Trophoblast cell (in vitro differentiated cells and primary cell): Measurements from ENCODE around the gene ZNF423.

Experiments used
- DNase-seq, 2 donors: peaks; one replicate each; pipeline ENCODE4 v3.0.0-alpha.2; 2016
- H2AFZ ChIP-seq: 2 replicates; pipeline ENCODE4 v1.6.1; 2013; ENCODE audit warnings: low read length, moderate library complexity, mild to moderate bottlenecking; ENCODE audit not compliant: insufficient read depth, poor library complexity
- H2AK5ac ChIP-seq: 2 replicates; pipeline ENCODE4 v1.6.1; 2013; ENCODE audit warnings: mild to moderate bottlenecking, low read length
- H2BK120ac ChIP-seq: 2 replicates; pipeline ENCODE4 v1.6.1; 2013; ENCODE audit warnings: low read length, mild to moderate bottlenecking, moderate library complexity; ENCODE audit not compliant: insufficient read depth, poor library complexity
- H2BK12ac ChIP-seq: 2 replicates; pipeline ENCODE4 v1.6.1; 2013; ENCODE audit warnings: mild to moderate bottlenecking, low read length, moderate library complexity
- H2BK5ac ChIP-seq: 2 replicates; pipeline ENCODE4 v1.6.1; 2013; ENCODE audit warnings: low read length, low read depth, moderate library complexity, mild to moderate bottlenecking; ENCODE audit not compliant: poor library complexity
- H3K14ac ChIP-seq: 2 replicates; pipeline ENCODE4 v1.6.1; 2013; ENCODE audit warnings: mild to moderate bottlenecking, low read length
- H3K18ac ChIP-seq: 2 replicates; pipeline ENCODE4 v1.6.1; 2013; ENCODE audit warnings: mild to moderate bottlenecking, low read length
- H3K23ac ChIP-seq: 2 replicates; pipeline ENCODE4 v1.6.1; 2013; ENCODE audit warnings: low read length
- H3K27ac ChIP-seq: 2 replicates; pipeline ENCODE4 v1.5.1; 2013; ENCODE audit warnings: low read depth, mild to moderate bottlenecking, inconsistent platforms, low read length, moderate library complexity
- H3K27me3 ChIP-seq: 2 replicates; pipeline ENCODE4 v1.6.1; 2013; ENCODE audit warnings: inconsistent platforms, mild to moderate bottlenecking, low read length, moderate library complexity; ENCODE audit not compliant: insufficient read depth
- H3K36me3 ChIP-seq, 2 experiments: 1 replicate in 1 of 2; 2 replicates in 1 of 2; pipeline ENCODE4 v1.6.1; 2013; ENCODE audit warnings: low read length in 2 of 2, mild to moderate bottlenecking in 2 of 2, moderate library complexity in 1 of 2; ENCODE audit not compliant: insufficient read depth in 2 of 2, control insufficient read depth in 1 of 2
- H3K4ac ChIP-seq: 2 replicates; pipeline ENCODE4 v1.6.1; 2013; ENCODE audit warnings: low read depth, mild to moderate bottlenecking, low read length, moderate library complexity
- H3K4me1 ChIP-seq, 2 experiments: 1 replicate in 1 of 2; 2 replicates in 1 of 2; pipeline ENCODE4 v1.6.1; 2013; ENCODE audit warnings: low read length in 2 of 2, mild to moderate bottlenecking in 2 of 2, moderate library complexity in 1 of 2; ENCODE audit not compliant: insufficient read depth in 2 of 2, control insufficient read depth in 1 of 2
- H3K4me2 ChIP-seq: 2 replicates; pipeline ENCODE4 v1.6.1; 2013; ENCODE audit warnings: inconsistent platforms, mild to moderate bottlenecking, low read length, moderate library complexity
- H3K4me3 ChIP-seq: 2 replicates; pipeline ENCODE4 v1.5.1; 2013; ENCODE audit warnings: mild to moderate bottlenecking, low read depth, low read length, inconsistent platforms
- H3K79me1 ChIP-seq: one replicate; pipeline ENCODE4 v1.6.1; 2013; ENCODE audit warnings: low read length
- H3K79me2 ChIP-seq: 2 replicates; pipeline ENCODE4 v1.6.1; 2013; ENCODE audit warnings: low read length, mild to moderate bottlenecking; ENCODE audit not compliant: control insufficient read depth, insufficient read depth, poor library complexity
- H3K9ac ChIP-seq: 2 replicates; pipeline ENCODE4 v1.6.1; 2013; ENCODE audit warnings: mild to moderate bottlenecking, low read length
- H3K9me3 ChIP-seq: 2 replicates; pipeline ENCODE4 v1.6.1; 2013; ENCODE audit warnings: low read depth, mild to moderate bottlenecking, control low read depth, inconsistent platforms, low read length; ENCODE audit not compliant: insufficient read depth
- H4K12ac ChIP-seq: 2 replicates; pipeline ENCODE4 v1.6.1; 2013; ENCODE audit warnings: low read depth, mild to moderate bottlenecking, low read length, moderate library complexity
- H4K8ac ChIP-seq: 2 replicates; pipeline ENCODE4 v1.6.1; 2013; ENCODE audit warnings: low read depth, mild to moderate bottlenecking, low read length, moderate library complexity
- H4K91ac ChIP-seq: one replicate; pipeline ENCODE4 v1.6.1; 2013; ENCODE audit warnings: low read depth, mild to moderate bottlenecking, low read length, moderate library complexity
- WGBS: extraction: QIAGEN DNeasy Blood & Tissue Kit; methylation state at CpG from one replicate; pipeline ENCODE4 v1.1.7; 2013; ENCODE audit warnings: missing lambda C conversion rate; ENCODE audit not compliant: insufficient read length, insufficient coverage; ENCODE audit errors: extremely low coverage; 5-methylcytosine and 5-hydroxymethylcytosine counted together

ZNF423 gene

GRCh38 chr16:49462362-49462988 is 393.4 kb downstream of the ZNF423 start:
- Histone ChIP-seq H2AK5ac (no peak overlapping the region), H3K18ac (no peak overlapping the region), H2AFZ (no peak overlapping the region), H3K9ac (no peak overlapping the region), H2BK12ac (no peak overlapping the region), H3K27ac (no peak overlapping the region), H3K4me2 (no peak overlapping the region), H2BK120ac (no peak overlapping the region), H4K8ac (no peak overlapping the region), H3K79me1 (no peaks in the 10 kb centered on the region), H3K4me3 (no peak overlapping the region), H3K4ac (no peak overlapping the region), H3K79me2 (no peaks in the 10 kb centered on the region), H3K9me3 (peaks cover 2% of the 10 kb centered on the region), H3K14ac (no peak overlapping the region), H2BK5ac (no peak overlapping the region), H4K12ac (no peak overlapping the region), H3K23ac (no peak overlapping the region), H3K4me1 (peaks cover 5% of the 10 kb centered on the region in 2 experiments), H4K91ac (no peak overlapping the region), H3K36me3 (no peaks in the 10 kb centered on the region), H3K27me3 (peaks cover 6% of the 10 kb centered on the region)
- no CpG with 5 or more reads among the region's 8 CpGs for WGBS
- DNase-seq: no peak

DNA sequence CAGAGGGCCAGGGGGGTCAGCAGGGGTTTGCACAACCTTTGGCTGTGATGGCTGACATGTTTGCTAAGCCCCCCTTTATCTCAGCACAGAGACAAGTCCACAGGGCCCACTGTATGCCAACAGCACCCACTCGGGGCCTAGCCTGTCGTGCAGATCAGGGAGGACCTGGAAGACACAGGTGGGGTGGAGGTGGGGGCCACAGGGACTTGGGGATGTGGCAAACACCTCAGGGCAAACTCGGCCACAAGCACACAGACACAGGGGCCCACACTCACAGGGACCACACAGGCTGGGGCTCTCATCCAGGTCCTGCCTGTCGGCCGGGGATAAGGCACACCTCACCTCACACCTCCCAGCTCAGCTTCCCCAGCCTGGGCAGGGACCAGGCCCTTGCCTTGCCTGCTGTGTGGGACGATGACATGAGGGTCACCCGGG is 394.4 kb downstream of the ZNF423 start:
- Histone ChIP-seq H4K8ac (no peak overlapping the region), H2AK5ac (no peak overlapping the region)
- WGBS: no CpG with 5 or more reads among the region's 7 CpGs

GRCh38 chr16:49460786-49461470 is 395.0 kb downstream of the ZNF423 start:
- DNase-seq: no peak
- no peaks in the 10 kb centered on the region for H3K79me2 ChIP-seq
- H3K4me3 ChIP-seq: no peak overlapping the region
- no peak overlapping the region for H2AK5ac ChIP-seq
- peaks cover 5% of the 10 kb centered on the region for H3K9me3 ChIP-seq
- WGBS: no CpG with 5 or more reads among the region's 10 CpGs
- H4K91ac ChIP-seq: no peak overlapping the region
- H3K18ac ChIP-seq: no peak overlapping the region
- H3K4ac ChIP-seq: no peak overlapping the region
- H3K79me1 ChIP-seq: no peaks in the 10 kb centered on the region
- no peak overlapping the region for H4K8ac ChIP-seq
- H3K4me2 ChIP-seq: no peak overlapping the region
- H2AFZ ChIP-seq: no peak overlapping the region
- H3K36me3 ChIP-seq: no peaks in the 10 kb centered on the region
- no peak overlapping the region for H3K27ac ChIP-seq
- H3K9ac ChIP-seq: no peak overlapping the region
- H3K14ac ChIP-seq: no peak overlapping the region
- no peak overlapping the region for H2BK5ac ChIP-seq
- H2BK12ac ChIP-seq: no peak overlapping the region
- no peak overlapping the region for H3K23ac ChIP-seq
- no peak overlapping the region for H4K12ac ChIP-seq
- H3K27me3 ChIP-seq: peaks cover 6% of the 10 kb centered on the region
- H3K4me1 ChIP-seq: peaks cover 5% of the 10 kb centered on the region in 2 experiments
- no peak overlapping the region for H2BK120ac ChIP-seq

More for the DNA sequence above, 394.4 kb downstream of the ZNF423 start:
- DNase-seq: no peak
- H3K23ac ChIP-seq: no peak overlapping the region
- peaks cover 5% of the 10 kb centered on the region in 2 experiments for H3K4me1 ChIP-seq
- H3K79me1 ChIP-seq: no peaks in the 10 kb centered on the region
- no peak overlapping the region for H3K14ac ChIP-seq
- no peak overlapping the region for H3K9ac ChIP-seq
- H3K27ac ChIP-seq: no peak overlapping the region
- no peak overlapping the region for H4K91ac ChIP-seq
- H3K36me3 ChIP-seq: no peaks in the 10 kb centered on the region
- no peak overlapping the region for H3K4me3 ChIP-seq
- H3K18ac ChIP-seq: no peak overlapping the region
- no peak overlapping the region for H2AFZ ChIP-seq
- no peak overlapping the region for H2BK12ac ChIP-seq
- peaks cover 6% of the 10 kb centered on the region for H3K27me3 ChIP-seq
- no peak overlapping the region for H3K4me2 ChIP-seq
- no peaks in the 10 kb centered on the region for H3K79me2 ChIP-seq
- no peak overlapping the region for H2BK5ac ChIP-seq
- no peak overlapping the region for H3K4ac ChIP-seq
- H2BK120ac ChIP-seq: no peak overlapping the region
- H4K12ac ChIP-seq: no peak overlapping the region
- H3K9me3 ChIP-seq: peaks cover 2% of the 10 kb centered on the region

DNA sequence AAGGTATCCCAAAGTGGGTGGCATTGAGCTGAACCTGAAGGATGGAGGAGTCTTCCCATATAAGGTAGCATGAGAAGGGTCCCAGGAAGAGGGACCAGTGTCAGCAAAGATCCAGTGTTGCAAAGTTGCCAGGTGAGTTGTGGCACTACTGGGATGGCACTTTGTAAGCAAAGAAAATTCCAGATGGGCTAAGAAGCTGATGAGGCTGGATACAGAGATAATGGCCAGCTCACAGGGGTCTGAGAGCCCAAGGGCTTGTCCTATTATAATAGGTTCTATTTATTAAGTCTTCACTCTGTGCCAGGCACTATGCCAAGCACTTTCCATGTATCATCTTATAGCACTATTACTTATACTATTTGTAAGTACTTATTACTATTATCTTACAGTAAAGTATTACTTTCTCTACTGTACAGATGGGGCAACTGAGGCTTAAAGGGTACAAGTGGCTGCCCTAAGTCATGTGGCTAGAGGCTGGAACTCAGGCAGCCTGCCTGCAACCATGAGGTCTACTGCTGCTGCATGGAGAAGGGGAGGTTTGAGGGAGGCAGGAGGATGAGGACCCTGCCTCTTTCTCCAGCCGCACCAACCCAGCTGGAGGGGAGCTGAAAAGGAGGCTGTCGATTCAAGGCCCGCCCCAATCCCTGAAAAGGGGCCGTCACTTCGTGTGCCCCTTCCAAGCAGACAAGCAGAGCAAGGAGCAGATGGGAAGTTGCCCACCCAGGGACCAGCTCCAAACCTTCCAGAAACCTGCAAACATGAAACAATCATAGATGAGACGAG is 395.8 kb downstream of the ZNF423 start:
- no peak overlapping the region for H2BK120ac ChIP-seq
- H4K12ac ChIP-seq: no peak overlapping the region
- H3K23ac ChIP-seq: no peak overlapping the region
- H3K79me1 ChIP-seq: no peaks in the 10 kb centered on the region
- DNase-seq: no peak
- H3K14ac ChIP-seq: no peak overlapping the region
- no peak overlapping the region for H2AK5ac ChIP-seq
- no peaks in the 10 kb centered on the region for H3K79me2 ChIP-seq
- peaks cover 10% of the 10 kb centered on the region for H3K9me3 ChIP-seq
- H2AFZ ChIP-seq: no peak overlapping the region
- H4K91ac ChIP-seq: no peak overlapping the region
- H3K27me3 ChIP-seq: peaks cover 5% of the 10 kb centered on the region
- H3K4me1 ChIP-seq: peaks cover 3 to 5% of the 10 kb centered on the region in 2 experiments
- WGBS: no CpG with 5 or more reads among the region's 6 CpGs
- H3K4me3 ChIP-seq: no peak overlapping the region
- H3K18ac ChIP-seq: no peak overlapping the region
- no peak overlapping the region for H3K4me2 ChIP-seq
- H2BK12ac ChIP-seq: no peak overlapping the region
- no peak overlapping the region for H3K9ac ChIP-seq
- no peak overlapping the region for H3K4ac ChIP-seq
- H2BK5ac ChIP-seq: no peak overlapping the region
- no peak overlapping the region for H4K8ac ChIP-seq
- no peaks in the 10 kb centered on the region for H3K36me3 ChIP-seq
- no peak overlapping the region for H3K27ac ChIP-seq
